Islet of Langerhans (tissue), 1 donor: Measurements from ENCODE around the gene LCAT.
"Not testable (repeated sequence)": the region's sequence is repeated elsewhere in the genome, so short reads cannot be mapped to it uniquely, and the experiment has no call there.

Experiments
- FAIRE-seq: peaks from one replicate; lab custom pipeline; 2011; peaks lifted over from hg19 to GRCh38; lab: Jason Lieb, UNC

Gene LCAT

GRCh38 chr16:67931712-67932461 lies 12.0 kb downstream of the LCAT start, which contains the start of gene CTRL:
CTRL (minus strand) TSS chr16:67931862; CDS start chr16:67931852, 10 bp downstream.
- no peak for FAIRE-seq

GRCh38 chr16:67930678-67931211 lies 13.2 kb downstream of the LCAT start:
- no peak for FAIRE-seq

- FAIRE-seq: no peak
These were observed 13.7 kb downstream of the LCAT start for GRCh38 chr16:67930191-67930590.

GRCh38 chr16:67928561-67929364 lies 15.2 kb downstream of the LCAT start:
- no peak for FAIRE-seq

GRCh38 chr16:67928147-67928546 lies 15.8 kb downstream of the LCAT start:
- no peak for FAIRE-seq

- no peak for FAIRE-seq
These were observed 16.6 kb downstream of the LCAT start for GRCh38 chr16:67927131-67927941.

GRCh38 chr16:67926181-67926750 lies 17.7 kb downstream of the LCAT start:
- FAIRE-seq: no peak

GRCh38 chr16:67924140-67924906 lies 19.6 kb downstream of the LCAT start:
- no peak for FAIRE-seq

GRCh38 chr16:67923414-67924116 lies 20.4 kb downstream of the LCAT start:
- FAIRE-seq: no peak

- no peak for FAIRE-seq
These were observed 21.2 kb downstream of the LCAT start for GRCh38 chr16:67922740-67923139.

GRCh38 chr16:67922221-67922620 lies 21.7 kb downstream of the LCAT start:
- FAIRE-seq: no peak

GRCh38 chr16:67919622-67920221 lies 24.2 kb downstream of the LCAT start:
- FAIRE-seq: no peak

- FAIRE-seq: peak; percentile 60
These were observed 26.1 kb downstream of the LCAT start for GRCh38 chr16:67917852-67918236.

GRCh38 chr16:67917140-67917851 lies 26.6 kb downstream of the LCAT start:
- FAIRE-seq: no peak

GRCh38 chr16:67915831-67916723 lies 27.8 kb downstream of the LCAT start:
- no peak for FAIRE-seq

- not testable (repeated sequence) for FAIRE-seq
These were observed 28.5 kb downstream of the LCAT start for GRCh38 chr16:67915496-67915769.

- FAIRE-seq: no peak
These were observed 29.0 kb downstream of the LCAT start for GRCh38 chr16:67914758-67915495.

GRCh38 chr16:67910158-67910557 lies 33.8 kb downstream of the LCAT start:
- FAIRE-seq: no peak
